ENCODE measurements around the gene TAF1C. TPM values are rescaled to one million over a fixed set of nuclear protein-coding genes. Genes with fewer than 3 reads are reported as not detected.

Gene TAF1C
- total RNA-seq, 1 experiment from 2014 or later = 89.7 TPM

GRCh38 chr16:84177741-84178073, 9.2 kb downstream of the TAF1C start (continued):
- no peak for TF ChIP-seq ZSCAN18 (CRISPR knock-in tag; IDR thresholded peaks at IDR 0.05)

GRCh38 chr16:84176192-84177053, 10.4 kb downstream of the TAF1C start:
- peaks cover 13% of the 10 kb centered on the region; the same call in 1 of the 2 replicates for H3K36me3 Mint-ChIP-seq
- CTCF ChIA-PET = interaction anchor here (0.6 to 4.5 kb wide), 11 partner anchors 8 to 292 kb away, joined by 3 to 51 read pairs (median 4); partner anchors contain the start of genes MBTPS1 and TAF1C
- ATAC-seq = 0 out of 2 replicates have a peak, but pooled peaks have one; percentile 6

GRCh38 chr16:84175350-84176081, 11.3 kb downstream of the TAF1C start:
- no peak overlapping the region for H3K27ac Mint-ChIP-seq
- no peaks in the 10 kb centered on the region for H3K27me3 Mint-ChIP-seq (ENCODE audit: low read depth)
- DNase-seq (ENCODE audit: low spot score) (peak; percentile 62), ATAC-seq (peak; percentile 83)
- POLR2A ChIA-PET = no interaction called here
- H3K36me3 Mint-ChIP-seq = peaks cover 11% of the 10 kb centered on the region; the same call in 1 of the 2 replicates
- peak; percentile 65 for TF ChIP-seq CTCF (IDR thresholded peaks at IDR 0.05)
- TF ChIP-seq CBFB (CRISPR knock-in tag; IDR thresholded peaks at IDR 0.05; ENCODE audit: low read depth) = no peak
- CTCF ChIA-PET = interaction anchor here (0.6 to 4.5 kb wide), 18 partner anchors 8 to 293 kb away, joined by 3 to 51 read pairs (median 4); partner anchors contain the start of genes ADAD2, DNAAF1, HSDL1 and MBTPS1
- no peaks in the 10 kb centered on the region for H3K9me3 Mint-ChIP-seq
- no peak overlapping the region for H3K4me3 Mint-ChIP-seq
- no peaks in the 10 kb centered on the region for H3K4me1 Mint-ChIP-seq

More at GRCh38 chr16:84176192-84177053, 10.4 kb downstream of the TAF1C start:
- Mint-ChIP-seq H3K9me3 (no peaks in the 10 kb centered on the region), H3K4me3 (no peak overlapping the region), H3K4me1 (no peaks in the 10 kb centered on the region), H3K27me3 (ENCODE audit: low read depth) (no peaks in the 10 kb centered on the region), H3K27ac (no peak overlapping the region)
- TF ChIP-seq ZNF121 (CRISPR knock-in tag; IDR thresholded peaks at IDR 0.05) (no peak), FOXP1 (CRISPR knock-in tag; IDR thresholded peaks at IDR 0.05; ENCODE audit: borderline replicate concordance) (0 out of 2 replicates have a peak, but pooled peaks have one; percentile 11), SMAD4 (CRISPR knock-in tag; IDR thresholded peaks at IDR 0.05) (no peak), SOX15 (CRISPR knock-in tag; IDR thresholded peaks at IDR 0.05) (no peak)
- TF ChIP-seq, protein P1, sequence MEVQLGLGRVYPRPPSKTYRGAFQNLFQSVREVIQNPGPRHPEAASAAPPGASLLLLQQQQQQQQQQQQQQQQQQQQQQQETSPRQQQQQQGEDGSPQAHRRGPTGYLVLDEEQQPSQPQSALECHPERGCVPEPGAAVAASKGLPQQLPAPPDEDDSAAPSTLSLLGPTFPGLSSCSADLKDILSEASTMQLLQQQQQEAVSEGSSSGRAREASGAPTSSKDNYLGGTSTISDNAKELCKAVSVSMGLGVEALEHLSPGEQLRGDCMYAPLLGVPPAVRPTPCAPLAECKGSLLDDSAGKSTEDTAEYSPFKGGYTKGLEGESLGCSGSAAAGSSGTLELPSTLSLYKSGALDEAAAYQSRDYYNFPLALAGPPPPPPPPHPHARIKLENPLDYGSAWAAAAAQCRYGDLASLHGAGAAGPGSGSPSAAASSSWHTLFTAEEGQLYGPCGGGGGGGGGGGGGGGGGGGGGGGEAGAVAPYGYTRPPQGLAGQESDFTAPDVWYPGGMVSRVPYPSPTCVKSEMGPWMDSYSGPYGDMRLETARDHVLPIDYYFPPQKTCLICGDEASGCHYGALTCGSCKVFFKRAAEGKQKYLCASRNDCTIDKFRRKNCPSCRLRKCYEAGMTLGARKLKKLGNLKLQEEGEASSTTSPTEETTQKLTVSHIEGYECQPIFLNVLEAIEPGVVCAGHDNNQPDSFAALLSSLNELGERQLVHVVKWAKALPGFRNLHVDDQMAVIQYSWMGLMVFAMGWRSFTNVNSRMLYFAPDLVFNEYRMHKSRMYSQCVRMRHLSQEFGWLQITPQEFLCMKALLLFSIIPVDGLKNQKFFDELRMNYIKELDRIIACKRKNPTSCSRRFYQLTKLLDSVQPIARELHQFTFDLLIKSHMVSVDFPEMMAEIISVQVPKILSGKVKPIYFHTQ (CRISPR knock-in tag; IDR thresholded peaks at IDR 0.05) = no peak
- POLR2A ChIA-PET = no interaction called here
- no peak for DNase-seq (ENCODE audit: low spot score)

GRCh38 chr16:84174396-84174795, 12.5 kb downstream of the TAF1C start:
- no peak overlapping the region for H3K27ac Mint-ChIP-seq
- TF ChIP-seq SMAD4 (CRISPR knock-in tag; IDR thresholded peaks at IDR 0.05) (no peak), TEAD4 (CRISPR knock-in tag; IDR thresholded peaks at IDR 0.05) (no peak), NFATC4 (CRISPR knock-in tag; IDR thresholded peaks at IDR 0.05) (no peak), ELF4 (CRISPR knock-in tag; IDR thresholded peaks at IDR 0.05; ENCODE audit: low read depth) (no peak)
- ChIA-PET CTCF (interaction anchor here (0.8 to 5.8 kb wide), 4 partner anchors 13 to 90 kb away, joined by 3 to 41 read pairs (median 7); partner anchors contain the start of genes MBTPS1 and TAF1C), POLR2A (no interaction called here)
- H3K4me1 Mint-ChIP-seq = no peaks in the 10 kb centered on the region
- ATAC-seq (no peak), DNase-seq (ENCODE audit: low spot score) (no peak)
- peaks cover 11% of the 10 kb centered on the region; the same call in 1 of the 2 replicates for H3K36me3 Mint-ChIP-seq
- H3K27me3 Mint-ChIP-seq (ENCODE audit: low read depth) = no peaks in the 10 kb centered on the region
- no peak overlapping the region for H3K4me3 Mint-ChIP-seq
- no peaks in the 10 kb centered on the region for H3K9me3 Mint-ChIP-seq
